ENCODE data around the gene CHD9NB. TPM values are rescaled to one million over a fixed set of nuclear protein-coding genes. Genes with fewer than 3 reads are reported as not detected.

CHD9NB gene
- polyA plus RNA-seq, 2 of the 4 experiments (the other 2 are of a cell fraction) = 2.0 to 2.8 TPM

- peak; percentile 89 to 92 for DNase-seq (ENCODE audit: low read depth in 1 of 2, low spot score in 1 of 2)
- ChIA-PET POLR2A (interaction anchor here (0.7 to 4.3 kb wide), 11 partner anchors 13 to 63 kb away, joined by 3 to 54 read pairs (median 5); partner anchors contain the start of genes CHD9 and CHD9NB), CTCF (interaction anchor here (0.7 to 3.4 kb wide), 6 partner anchors 13 to 127 kb away, joined by 3 to 39 read pairs (median 4); partner anchors contain the start of gene CHD9)
- Histone ChIP-seq H3K27ac (peak overlapping the region; percentile 75 to 87), H3K4me3 (peak overlapping the region; percentile 3; the same call in 2 of the 3 replicates), H3K4me1 (peaks cover 75% of the 10 kb centered on the region), H3K9me3 (0 out of 3 replicates have a peak, but pooled peaks cover 9% of the 10 kb centered on the region), H3K4me2 (peak overlapping the region; percentile 72)
- WGBS (ENCODE audit: missing lambda C conversion rate) = 10% methylated on average over 8 of the region's 8 CpGs
- peak; percentile 95 to 96 for ATAC-seq
- FAIRE-seq = no peak
- TF ChIP-seq FOXS1 (CRISPR knock-in tag; IDR thresholded peaks at IDR 0.05) = no peak
- TF ChIP-seq FOSL2 (IDR thresholded peaks at IDR 0.05) = peak; percentile 62; the same call in 1 of the 2 replicates
- TF ChIP-seq FOSL2 (CRISPR knock-in tag; IDR thresholded peaks at IDR 0.05) = peak; percentile 87
- no peak for TF ChIP-seq EHF (CRISPR knock-in tag; IDR thresholded peaks at IDR 0.05)
- no peak for TF ChIP-seq ELK1 (IDR thresholded peaks at IDR 0.05; ENCODE audit: low read depth, low read length)
- TF ChIP-seq MAFK (IDR thresholded peaks at IDR 0.05; ENCODE audit: partially characterized antibody) = peak; percentile 85
- peak; percentile 58 to 70; a peak in 3 of 5 replicates for TF ChIP-seq EP300 (IDR thresholded peaks at IDR 0.05)
- TF ChIP-seq MAX (IDR thresholded peaks at IDR 0.05) = peak; percentile 9; the same call in 1 of the 2 replicates
- peak; percentile 36; the same call in 2 of the 3 replicates for TF ChIP-seq SMC3 (IDR thresholded peaks at IDR 0.05)
- TF ChIP-seq RFX5 (IDR thresholded peaks at IDR 0.05) = no peak
- TF ChIP-seq GATA3 (IDR thresholded peaks at IDR 0.05; ENCODE audit: borderline replicate concordance) = peak; percentile 43; the same call in 1 of the 2 replicates
- TF ChIP-seq JUN (IDR thresholded peaks at IDR 0.05) = peak; percentile 37 to 72; a peak in 3 of 5 replicates
- TF ChIP-seq CEBPB (IDR thresholded peaks at IDR 0.05) = peak; percentile 53 to 72; a peak in 2 of 4 replicates
- peak; percentile 64; the same call in 1 of the 2 replicates for TF ChIP-seq JUNB (IDR thresholded peaks at IDR 0.05)
- TF ChIP-seq RAD21 (conservative IDR thresholded peaks at IDR 0.05 in 1 of 2, IDR thresholded peaks at IDR 0.05 in 1 of 2) = peak in 1 of 2 experiments; percentile 39; a peak in 3 of 5 replicates
- TF ChIP-seq ZNF302 (CRISPR knock-in tag; IDR thresholded peaks at IDR 0.05) = no peak
- peak; percentile 77; the same call in 2 of the 3 replicates for TF ChIP-seq BCL3 (IDR thresholded peaks at IDR 0.05)
- peak; percentile 36; the same call in 1 of the 2 replicates for TF ChIP-seq ESRRA (IDR thresholded peaks at IDR 0.05; ENCODE audit: borderline replicate concordance, low read length)
- TF ChIP-seq NFE2L2 (conservative IDR thresholded peaks at IDR 0.05; ENCODE audit: low read length) = peak; percentile 62
Measured at GRCh38 chr16:53080345-53081031, 27.8 kb upstream of the CHD9NB start.

GRCh38 chr16:53078765-53079485 is 26.2 kb upstream of the CHD9NB start:
- ChIA-PET CTCF (interaction anchor here (0.8 to 3.4 kb wide), 7 partner anchors 15 to 128 kb away, joined by 3 to 39 read pairs (median 4); partner anchors contain the start of gene CHD9), POLR2A (interaction anchor here (1.7 to 4.3 kb wide), 5 partner anchors 14 to 51 kb away, joined by 6 to 54 read pairs (median 12); partner anchors contain the start of gene CHD9)
- FAIRE-seq = no peak
- DNase-seq (ENCODE audit: low read depth in 1 of 2, low spot score in 1 of 2) = no peak
- peak overlapping the region; percentile 75 to 87 for H3K27ac ChIP-seq
- H3K4me3 ChIP-seq = no peak overlapping the region
- peaks cover 64% of the 10 kb centered on the region for H3K4me1 ChIP-seq
- 83% methylated on average over 6 of the region's 6 CpGs for WGBS (ENCODE audit: missing lambda C conversion rate)
- TF ChIP-seq MAFK (IDR thresholded peaks at IDR 0.05; ENCODE audit: partially characterized antibody) = peak; percentile 49
- no peak for TF ChIP-seq RAD21 (conservative IDR thresholded peaks at IDR 0.05 in 1 of 2, IDR thresholded peaks at IDR 0.05 in 1 of 2)
- TF ChIP-seq NPAS2 (CRISPR knock-in tag; IDR thresholded peaks at IDR 0.05; ENCODE audit: borderline replicate concordance) = no peak
- peak overlapping the region; percentile 72 for H3K4me2 ChIP-seq
- ATAC-seq = no peak
- H3K9me3 ChIP-seq = peaks cover 17% of the 10 kb centered on the region
